ENCODE measurements around the gene MYH14.
"Not testable (repeated sequence)": the region's sequence is repeated elsewhere in the genome, so short reads cannot be mapped to it uniquely, and the experiment has no call there.

The MYH14 gene

GRCh38 chr19:50334741-50335421 lies 131.5 kb downstream of the MYH14 start:
- peaks cover 29% of the 10 kb centered on the region for H3K4me1 Mint-ChIP-seq
- TF ChIP-seq CTCF (IDR thresholded peaks at IDR 0.05; ENCODE audit: unreplicated experiment in 3 of 3): no peak
- H3K36me3 Mint-ChIP-seq (ENCODE audit: low read depth): peaks cover 16% of the 10 kb centered on the region
- peaks cover 16% of the 10 kb centered on the region for H3K9me3 Mint-ChIP-seq
- peak overlapping the region; percentile 31 to 61 (median 43) for H3K27ac Mint-ChIP-seq
- H3K4me3 Mint-ChIP-seq: peak overlapping the region; percentile 65 to 92 (median 71)
- peaks cover 5% of the 10 kb centered on the region for H3K27me3 Mint-ChIP-seq (ENCODE audit: low read depth)

DNA sequence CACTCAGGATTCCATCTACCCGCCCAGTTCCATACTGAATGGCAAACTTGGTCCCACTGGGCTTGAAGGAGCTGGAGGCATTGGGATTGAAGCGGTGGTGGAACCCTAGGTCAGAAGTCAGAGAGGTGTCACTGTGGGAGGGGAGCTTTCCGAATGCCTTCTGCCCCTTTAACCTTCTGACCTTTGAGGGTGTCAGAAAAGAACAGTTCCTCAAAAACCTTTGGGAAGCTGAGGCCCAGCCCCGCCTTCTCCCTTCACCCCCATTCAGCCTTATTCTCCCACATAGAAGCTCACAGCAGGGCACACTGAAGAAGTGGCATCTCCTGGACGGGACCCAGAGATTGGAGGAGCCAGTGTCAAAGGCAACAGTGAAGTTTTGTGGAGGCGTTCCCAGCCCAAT lies 133.6 kb downstream of the MYH14 start:
- not testable (repeated sequence) for H3K27me3 Mint-ChIP-seq (ENCODE audit: low read depth); H3K27ac Mint-ChIP-seq; H3K4me3 Mint-ChIP-seq
- H3K4me1 Mint-ChIP-seq: peaks cover 17% of the 10 kb centered on the region
- H3K36me3 Mint-ChIP-seq (ENCODE audit: low read depth): peaks cover 23% of the 10 kb centered on the region
- H3K9me3 Mint-ChIP-seq: peaks cover 16% of the 10 kb centered on the region

DNA sequence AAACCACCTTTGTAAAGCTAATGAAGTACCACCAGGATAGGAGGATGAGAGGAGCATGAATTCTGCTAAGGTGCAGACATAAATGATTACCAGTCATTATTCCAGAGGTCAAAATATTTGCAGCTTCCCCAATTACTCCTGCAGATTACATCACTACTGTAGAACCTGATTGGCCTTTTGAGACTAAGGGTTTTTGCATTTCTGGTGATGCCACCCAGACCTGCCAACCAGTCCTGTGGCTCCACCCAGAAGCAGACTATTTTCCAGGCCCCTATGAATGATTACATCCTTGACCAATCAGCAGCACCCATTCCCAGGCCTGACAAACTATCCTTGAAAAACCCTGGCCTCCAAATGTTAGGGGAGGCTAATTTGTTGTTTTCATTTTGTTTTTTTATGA lies 136.9 kb downstream of the MYH14 start:
- Mint-ChIP-seq H3K36me3 (ENCODE audit: low read depth) (peaks cover 42% of the 10 kb centered on the region), H3K4me1 (no peaks in the 10 kb centered on the region), H3K27me3 (ENCODE audit: low read depth) (peaks cover 5% of the 10 kb centered on the region), H3K9me3 (peaks cover 18% of the 10 kb centered on the region), H3K4me3 (no peak overlapping the region), H3K27ac (no peak overlapping the region)
- TF ChIP-seq CTCF (IDR thresholded peaks at IDR 0.05; ENCODE audit: unreplicated experiment in 3 of 3): no peak

- no peak overlapping the region for H3K27ac Mint-ChIP-seq
- H3K36me3 Mint-ChIP-seq (ENCODE audit: low read depth): peaks cover 40% of the 10 kb centered on the region
- H3K27me3 Mint-ChIP-seq (ENCODE audit: low read depth): peaks cover 5% of the 10 kb centered on the region
- no peaks in the 10 kb centered on the region for H3K4me1 Mint-ChIP-seq
- no peak overlapping the region for H3K4me3 Mint-ChIP-seq
- peaks cover 15% of the 10 kb centered on the region for H3K9me3 Mint-ChIP-seq
- no peak for TF ChIP-seq CTCF (IDR thresholded peaks at IDR 0.05; ENCODE audit: unreplicated experiment in 3 of 3)
These were observed 137.7 kb downstream of the MYH14 start for GRCh38 chr19:50341091-50341564.

DNA sequence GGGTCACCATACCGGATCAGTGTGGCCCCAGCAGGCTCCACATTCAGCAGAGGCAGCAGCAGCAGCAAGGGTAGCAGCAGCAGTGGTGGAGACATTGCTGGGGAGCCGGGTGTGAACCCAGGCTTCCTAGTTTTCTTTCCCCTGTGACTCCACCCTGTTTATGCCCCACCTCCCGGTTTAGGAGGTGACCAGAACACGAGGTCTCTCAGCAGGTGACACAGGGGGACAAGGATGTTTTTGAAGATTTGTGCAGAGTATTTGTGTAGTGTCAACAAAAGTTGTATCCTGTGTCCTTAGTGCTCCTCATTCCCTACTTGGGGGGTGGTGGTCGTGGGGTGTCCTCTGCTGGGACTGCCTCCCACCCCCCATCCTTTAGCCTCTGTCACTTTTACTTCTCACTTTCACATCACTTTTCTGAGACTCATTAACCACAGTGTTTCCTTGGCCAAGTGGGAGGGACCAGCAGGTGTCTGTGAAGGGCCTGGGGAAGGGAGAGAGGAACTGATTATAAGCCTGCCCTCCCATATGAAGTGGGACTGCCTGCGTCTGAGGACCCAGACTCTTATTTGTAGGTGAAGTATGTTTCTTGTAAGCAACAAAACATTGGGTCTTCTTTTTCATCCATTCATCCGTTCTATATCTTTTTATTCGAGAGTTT lies 141.4 kb downstream of the MYH14 start:
- Mint-ChIP-seq H3K4me3 (no peak overlapping the region), H3K27me3 (ENCODE audit: low read depth) (peaks cover 5% of the 10 kb centered on the region), H3K4me1 (peaks cover 28% of the 10 kb centered on the region), H3K36me3 (ENCODE audit: low read depth) (peaks cover 39% of the 10 kb centered on the region), H3K9me3 (peaks cover 16% of the 10 kb centered on the region), H3K27ac (no peak overlapping the region)
- TF ChIP-seq CTCF (IDR thresholded peaks at IDR 0.05; ENCODE audit: unreplicated experiment in 3 of 3): no peak

GRCh38 chr19:50347089-50347581 lies 143.7 kb downstream of the MYH14 start:
- peaks cover 28% of the 10 kb centered on the region for H3K4me1 Mint-ChIP-seq
- H3K27me3 Mint-ChIP-seq (ENCODE audit: low read depth): not testable (repeated sequence)
- H3K4me3 Mint-ChIP-seq: peak overlapping the region in 2 of 3 experiments; percentile 13 to 24
- peaks cover 33% of the 10 kb centered on the region for H3K36me3 Mint-ChIP-seq (ENCODE audit: low read depth)
- peaks cover 16% of the 10 kb centered on the region for H3K9me3 Mint-ChIP-seq
- H3K27ac Mint-ChIP-seq: peak overlapping the region; percentile 96 to 98 (median 98)
